A673 (cell line): ENCODE data around the gene ZACN. TPM values are rescaled to one million over a fixed set of nuclear protein-coding genes. Genes with fewer than 3 reads are reported as not detected.

Experiments used
- BruUV-seq: library from RNA; stranded (reverse); fragments of 400-500 nt; replicated peaks from 2 replicates; lab custom pipeline; 2021; lab: Mats Ljungman, UMichigan
- CTCF ChIA-PET: fragments of 300-600 bp; sonication (Branson Sonifier 250); formaldehyde crosslinking; loops from one replicate; lab custom pipeline; 2022; ENCODE audit warnings: antibody characterized with exemption; lab: Charles Lee
- POLR2A ChIA-PET: fragments of 300-600 bp; sonication (Branson Sonifier 250); formaldehyde crosslinking; loops from one replicate; lab custom pipeline; 2022; ENCODE audit warnings: antibody characterized with exemption; ENCODE audit not compliant: low non-redundant PET; lab: Charles Lee
- DNase-seq: peaks from one replicate; pipeline ENCODE4 v3.0.0-alpha.2; 2015; ENCODE audit warnings: low spot score
- H3K27ac ChIP-seq: fragments of 200-600 bp; sonication (generic); 2 replicates; pipeline ENCODE4 v1.5.1; 2016; ENCODE audit warnings: mixed run types, low read depth, mild to moderate bottlenecking, mixed read lengths, antibody characterized with exemption, low read length; ENCODE audit not compliant: poor library complexity, severe bottlenecking
- H3K27me3 ChIP-seq: fragments of 200-600 bp; sonication (generic); replicated peaks from 2 replicates; pipeline ENCODE4 v1.6.1; 2017; ENCODE audit warnings: mixed run types, low read depth, mild to moderate bottlenecking, mixed read lengths, antibody characterized with exemption, low read length; ENCODE audit not compliant: insufficient read depth, poor library complexity
- H3K36me3 ChIP-seq: fragments of 200-600 bp; sonication (generic); 2 replicates; pipeline ENCODE4 v1.6.1; 2016; ENCODE audit warnings: mixed run types, mild to moderate bottlenecking, mixed read lengths, antibody characterized with exemption, low read length; ENCODE audit not compliant: insufficient read depth, poor library complexity, severe bottlenecking
- H3K4me1 ChIP-seq: fragments of 200-600 bp; sonication (generic); 2 replicates; pipeline ENCODE4 v1.6.1; 2017; ENCODE audit warnings: mixed run types, mild to moderate bottlenecking, mixed read lengths, antibody characterized with exemption, low read length; ENCODE audit not compliant: insufficient read depth, poor library complexity, severe bottlenecking
- H3K4me3 ChIP-seq: fragments of 200-600 bp; sonication (generic); 2 replicates; pipeline ENCODE4 v1.5.1; 2016; ENCODE audit warnings: low read depth, mixed run types, mild to moderate bottlenecking, mixed read lengths, low read length; ENCODE audit not compliant: poor library complexity, severe bottlenecking
- H3K9me3 ChIP-seq: fragments of 200-600 bp; sonication (generic); 2 replicates; pipeline ENCODE4 v1.6.1; 2016; ENCODE audit warnings: mixed run types, low read depth, mild to moderate bottlenecking, mixed read lengths, antibody characterized with exemption, low read length; ENCODE audit not compliant: poor library complexity, severe bottlenecking
- CTCF ChIP-seq: fragments of 300-800, 200-600 bp; sonication (generic); conservative IDR thresholded peaks from 2 replicates; pipeline ENCODE4 v1.5.1; 2017; ENCODE audit warnings: low read depth, mild to moderate bottlenecking, antibody characterized with exemption, low read length, moderate library complexity, mixed read lengths
- EZH2 ChIP-seq: fragments of 200-600 bp; sonication (generic); IDR thresholded peaks from 2 replicates; pipeline ENCODE4 v1.6.1; 2017; ENCODE audit warnings: borderline replicate concordance, low read depth, mild to moderate bottlenecking, mixed read lengths, antibody characterized with exemption, low read length; ENCODE audit not compliant: poor library complexity, severe bottlenecking
- intact Hi-C: fragments of 100-400 bp; cut with micrococcal nuclease; formaldehyde crosslinking; loops from one replicate; pipeline ENCODE4 v1.10.0; 2022; ENCODE audit not compliant: unreplicated experiment
- total RNA-seq: library from RNA; stranded (reverse); gene quantifications from 2 replicates; pipeline ENCODE4 v1.2.3, GENCODE V29; 2021

Gene ZACN
- total RNA-seq, 1 experiment from 2014 or later, result not detected

GRCh38 chr17:76092526-76093413, 13.8 kb downstream of the ZACN start:
- Histone ChIP-seq H3K27me3 (no peaks in the 10 kb centered on the region), H3K4me1 (no peaks in the 10 kb centered on the region), H3K4me3 (no peak overlapping the region), H3K9me3 (no peaks in the 10 kb centered on the region), H3K36me3 (peaks cover 44% of the 10 kb centered on the region), H3K27ac (no peak overlapping the region)
- POLR2A ChIA-PET, result no interaction called here
- no TSS peak for BruUV-seq
- DNase-seq, result no peak
- no peak for TF ChIP-seq EZH2
- no peak for TF ChIP-seq CTCF
- CTCF ChIA-PET, result no interaction called here
- intact Hi-C loops, result no loop called here

- intact Hi-C loops, result no loop called here
- H3K36me3 ChIP-seq, result peaks cover 41% of the 10 kb centered on the region
- H3K27ac ChIP-seq, result no peak overlapping the region
- no peaks in the 10 kb centered on the region for H3K4me1 ChIP-seq
- BruUV-seq, result no TSS peak
- H3K4me3 ChIP-seq, result no peak overlapping the region
- CTCF ChIA-PET, result no interaction called here
- POLR2A ChIA-PET, result no interaction called here
- no peaks in the 10 kb centered on the region for H3K9me3 ChIP-seq
- no peaks in the 10 kb centered on the region for H3K27me3 ChIP-seq
- DNase-seq, result no peak
- TF ChIP-seq CTCF, result no peak
- no peak for TF ChIP-seq EZH2
These were observed 15.1 kb downstream of the ZACN start for GRCh38 chr17:76094046-76094445.

GRCh38 chr17:76095943-76096342, 17.0 kb downstream of the ZACN start:
- Histone ChIP-seq H3K27me3 (no peaks in the 10 kb centered on the region), H3K4me1 (no peaks in the 10 kb centered on the region), H3K36me3 (peaks cover 50% of the 10 kb centered on the region), H3K27ac (no peak overlapping the region), H3K4me3 (no peak overlapping the region), H3K9me3 (no peaks in the 10 kb centered on the region)
- TF ChIP-seq CTCF (no peak), EZH2 (no peak)
- ChIA-PET CTCF (no interaction called here), POLR2A (interaction anchor here (0.5 kb wide), 1 partner anchor 13 kb away, joined by 3 read pairs; no protein-coding TSS in a partner anchor)
- intact Hi-C loops, result no loop called here
- DNase-seq, result no peak
- BruUV-seq, result no TSS peak
